HEK293T (cell line): ENCODE data around the gene CFD.

Experiments used
- BHLHE40 ChIP-seq: fragments of 450-650 bp; IDR thresholded peaks from 2 replicates; pipeline ENCODE4 v1.6.1; 2016; ENCODE audit warnings: mild to moderate bottlenecking, moderate library complexity, borderline replicate concordance
- HDGF ChIP-seq: fragments of 450-650 bp; IDR thresholded peaks from 2 replicates; pipeline ENCODE4 v1.6.1; 2017; ENCODE audit warnings: antibody characterized with exemption, borderline replicate concordance
- SP1 ChIP-seq: fragments of 450-650 bp; IDR thresholded peaks from 2 replicates; pipeline ENCODE4 v1.6.1; 2017

DNA sequence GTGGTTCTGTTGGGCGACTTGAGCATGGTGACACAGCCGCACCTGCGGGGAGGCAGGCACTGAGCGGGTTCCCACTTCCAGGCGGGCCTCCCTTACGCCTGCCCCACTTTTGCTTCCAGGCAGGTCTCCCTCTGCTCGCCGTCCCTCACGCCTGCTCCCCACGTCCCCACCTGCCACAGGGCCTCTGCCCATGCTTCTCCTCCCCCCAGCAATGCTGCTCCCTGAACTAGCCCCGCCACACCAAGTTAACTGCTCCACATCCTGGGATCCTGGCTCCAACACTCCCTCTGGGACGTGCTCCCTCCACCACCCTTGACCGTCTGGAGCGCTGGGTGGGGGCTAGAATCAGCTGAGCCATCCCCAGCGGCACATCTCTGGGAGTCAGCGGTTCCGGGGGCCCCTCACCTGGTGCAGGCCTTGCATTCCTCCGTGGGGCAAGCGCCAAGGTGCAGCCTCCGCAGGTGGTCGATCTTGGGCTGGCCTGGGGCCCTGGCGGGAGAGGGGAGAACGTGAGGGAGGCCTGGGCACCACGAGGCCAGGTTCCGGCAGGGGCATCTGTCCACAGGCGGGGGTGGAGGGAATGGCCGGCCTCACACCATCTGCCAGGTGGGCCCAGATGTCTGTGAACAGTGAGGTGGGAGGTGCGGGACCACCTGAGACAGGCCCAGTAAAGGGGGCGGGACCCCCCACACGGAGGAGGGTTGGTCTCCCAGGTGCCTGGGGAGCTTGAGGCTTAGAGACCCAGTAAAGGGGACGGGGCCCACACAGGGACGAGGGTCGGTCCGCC is 9.2 kb downstream of the CFD start:
- TF ChIP-seq HDGF (no peak), SP1 (no peak), BHLHE40 (no peak)
